ENCODE data around the gene MAN2A1. TPM values are rescaled to one million over a fixed set of nuclear protein-coding genes. Genes with fewer than 3 reads are reported as not detected.
A peak's percentile ranks its signal among the peaks of the same experiment; 100 is the strongest.

The MAN2A1 gene
- total and polyA plus RNA-seq, 2 experiments from 2014 or later: 32.5 to 129 TPM

GRCh38 chr5:109844148-109844547 is 154.4 kb downstream of the MAN2A1 start:
- H3K27me3 Mint-ChIP-seq (ENCODE audit: insufficient read depth, low read depth, poor library complexity): peaks cover 3% of the 10 kb centered on the region
- Histone ChIP-seq H3K4me3 (no peak overlapping the region), H3K36me3 (ENCODE audit: insufficient read depth) (peaks cover 16% of the 10 kb centered on the region; the same call in 1 of the 2 replicates), H3K4me2 (no peak overlapping the region), H3K9me2 (ENCODE audit: insufficient read depth) (no peaks in the 10 kb centered on the region), H3K79me2 (replicated peaks; ENCODE audit: insufficient read depth) (no peaks in the 10 kb centered on the region), H3F3A (replicated peaks; ENCODE audit: low read depth) (no peaks in the 10 kb centered on the region), H3K4me1 (ENCODE audit: insufficient read depth) (peaks cover 8% of the 10 kb centered on the region), H3K27ac (ENCODE audit: low read depth) (no peak overlapping the region), H3K27me3 (ENCODE audit: insufficient read depth) (no peaks in the 10 kb centered on the region), H2AFZ (no peak overlapping the region), H4K20me1 (replicated peaks; ENCODE audit: insufficient read depth) (no peaks in the 10 kb centered on the region)
- H3K9me3 Mint-ChIP-seq: no peaks in the 10 kb centered on the region
- H3K27ac Mint-ChIP-seq: no peak overlapping the region
- no peak overlapping the region for H3K4me3 Mint-ChIP-seq
- ATAC-seq (no peak), DNase-seq (ENCODE audit: low spot score) (peak; percentile 12)
- peaks cover 12% of the 10 kb centered on the region; the same call in 2 of the 3 replicates for H3K4me1 Mint-ChIP-seq
- TF ChIP-seq ZNF331 (CRISPR knock-in tag; IDR thresholded peaks at IDR 0.05; ENCODE audit: low read depth): no peak
- peak; percentile 45 to 51 for TF ChIP-seq CTCF (conservative IDR thresholded peaks at IDR 0.05; ENCODE audit: low read depth in 2 of 2)
- TF ChIP-seq STAT1 (IDR thresholded peaks at IDR 0.05; ENCODE audit: unreplicated experiment): no peak
- peaks cover 77% of the 10 kb centered on the region for H3K36me3 Mint-ChIP-seq (ENCODE audit: low read depth)

- Histone ChIP-seq H3K4me2 (no peak overlapping the region), H4K20me1 (replicated peaks; ENCODE audit: insufficient read depth) (no peaks in the 10 kb centered on the region), H3K36me3 (ENCODE audit: insufficient read depth) (peaks cover 16% of the 10 kb centered on the region; the same call in 1 of the 2 replicates), H3K4me3 (no peak overlapping the region), H3K79me2 (replicated peaks; ENCODE audit: insufficient read depth) (no peaks in the 10 kb centered on the region), H2AFZ (no peak overlapping the region), H3F3A (replicated peaks; ENCODE audit: low read depth) (no peaks in the 10 kb centered on the region), H3K9me2 (ENCODE audit: insufficient read depth) (no peaks in the 10 kb centered on the region), H3K27me3 (ENCODE audit: insufficient read depth) (no peaks in the 10 kb centered on the region), H3K4me1 (ENCODE audit: insufficient read depth) (peaks cover 3% of the 10 kb centered on the region; the same call in 1 of the 2 replicates), H3K27ac (ENCODE audit: low read depth) (no peak overlapping the region)
- no peak overlapping the region for H3K4me3 Mint-ChIP-seq
- no peak for ATAC-seq
- no peaks in the 10 kb centered on the region for H3K9me3 Mint-ChIP-seq
- H3K27ac Mint-ChIP-seq: no peak overlapping the region
- H3K4me1 Mint-ChIP-seq: peaks cover 7% of the 10 kb centered on the region; the same call in 2 of the 3 replicates
- H3K27me3 Mint-ChIP-seq (ENCODE audit: insufficient read depth, low read depth, poor library complexity): peaks cover 3% of the 10 kb centered on the region
- H3K36me3 Mint-ChIP-seq (ENCODE audit: low read depth): peaks cover 77% of the 10 kb centered on the region
- DNase-seq (ENCODE audit: low spot score): no peak
- TF ChIP-seq ZNF331 (CRISPR knock-in tag; IDR thresholded peaks at IDR 0.05; ENCODE audit: low read depth) (no peak), JUNB (IDR thresholded peaks at IDR 0.05; ENCODE audit: unreplicated experiment) (no peak), STAT1 (IDR thresholded peaks at IDR 0.05; ENCODE audit: unreplicated experiment) (no peak), ETS1 (IDR thresholded peaks at IDR 0.05) (no peak), EZH2phosphoT487 (IDR thresholded peaks at IDR 0.05; ENCODE audit: unreplicated experiment) (no peak), ZNF462 (CRISPR knock-in tag; IDR thresholded peaks at IDR 0.05) (no peak), POLR2AphosphoS5 (IDR thresholded peaks at IDR 0.05; ENCODE audit: low read depth) (no peak), CREB1 (CRISPR knock-in tag; IDR thresholded peaks at IDR 0.05; ENCODE audit: low read depth) (no peak), CTCF (conservative IDR thresholded peaks at IDR 0.05; ENCODE audit: low read depth in 2 of 2) (no peak), EZH2 (IDR thresholded peaks at IDR 0.05; ENCODE audit: low read depth, unreplicated experiment) (no peak)
These were observed 155.0 kb downstream of the MAN2A1 start for GRCh38 chr5:109844695-109845094.
